IPS-NIHi7 (cell line): ENCODE measurements around the gene XXYLT1.
"Not testable (repeated sequence)": the region's sequence is repeated elsewhere in the genome, so short reads cannot be mapped to it uniquely, and the experiment has no call there.

ENCODE experiments used
- DNase-seq: peaks from one replicate; pipeline ENCODE4 v3.0.0; 2012; ENCODE audit warnings: mixed read lengths; ENCODE audit errors: extremely low spot score

Gene XXYLT1

GRCh38 chr3:195112361-195112791 is 158.6 kb downstream of the XXYLT1 start:
- no peak for DNase-seq

GRCh38 chr3:195111766-195112165 is 159.2 kb downstream of the XXYLT1 start:
- no peak for DNase-seq

GRCh38 chr3:195111319-195111705 is 159.6 kb downstream of the XXYLT1 start:
- no peak for DNase-seq

- DNase-seq, result no peak
Observed at GRCh38 chr3:195110647-195111318, 160.2 kb downstream of the XXYLT1 start.

GRCh38 chr3:195109098-195109657 is 161.8 kb downstream of the XXYLT1 start:
- DNase-seq, result no peak

GRCh38 chr3:195107593-195107992 is 163.4 kb downstream of the XXYLT1 start:
- no peak for DNase-seq

GRCh38 chr3:195107031-195107430 is 163.9 kb downstream of the XXYLT1 start:
- not testable (repeated sequence) for DNase-seq

- DNase-seq, result peak; percentile 85
Observed at GRCh38 chr3:195106418-195106906, 164.5 kb downstream of the XXYLT1 start.

- no peak for DNase-seq
Observed at GRCh38 chr3:195105841-195106417, 165.0 kb downstream of the XXYLT1 start.

- no peak for DNase-seq
Observed at GRCh38 chr3:195105389-195105788, 165.6 kb downstream of the XXYLT1 start.

GRCh38 chr3:195104340-195104739 is 166.6 kb downstream of the XXYLT1 start:
- no peak for DNase-seq

- DNase-seq, result no peak
Observed at GRCh38 chr3:195103623-195104022, 167.3 kb downstream of the XXYLT1 start.

- DNase-seq, result no peak
Observed at GRCh38 chr3:195102609-195103467, 168.1 kb downstream of the XXYLT1 start.

GRCh38 chr3:195101927-195102608 is 168.9 kb downstream of the XXYLT1 start:
- no peak for DNase-seq

- DNase-seq, result no peak
Observed at GRCh38 chr3:195101001-195101583, 169.9 kb downstream of the XXYLT1 start.

- no peak for DNase-seq
Observed at GRCh38 chr3:195099951-195100785, 170.8 kb downstream of the XXYLT1 start.

- DNase-seq, result no peak
Observed at GRCh38 chr3:195098741-195099525, 172.0 kb downstream of the XXYLT1 start.

- DNase-seq, result no peak
Observed at GRCh38 chr3:195097331-195098255, 173.4 kb downstream of the XXYLT1 start.
